KBM-7 (cell line): ENCODE data around the gene KRTAP4-9.
"Not testable (repeated sequence)": the region's sequence is repeated elsewhere in the genome, so short reads cannot be mapped to it uniquely, and the experiment has no call there.

Source experiments
- DNase-seq: peaks from one replicate; pipeline ENCODE4 v3.0.0-alpha.2; 2015
- in situ Hi-C: fragments of 300-500 bp; cut with MboI; formaldehyde crosslinking; loops from 2 replicates; pipeline ENCODE4 v1.14.3; 2020; ENCODE audit warnings: low sequenced_read_pairs, low pct_unique_long_range_greater_than_20kb, mixed read lengths

Gene KRTAP4-9

DNA sequence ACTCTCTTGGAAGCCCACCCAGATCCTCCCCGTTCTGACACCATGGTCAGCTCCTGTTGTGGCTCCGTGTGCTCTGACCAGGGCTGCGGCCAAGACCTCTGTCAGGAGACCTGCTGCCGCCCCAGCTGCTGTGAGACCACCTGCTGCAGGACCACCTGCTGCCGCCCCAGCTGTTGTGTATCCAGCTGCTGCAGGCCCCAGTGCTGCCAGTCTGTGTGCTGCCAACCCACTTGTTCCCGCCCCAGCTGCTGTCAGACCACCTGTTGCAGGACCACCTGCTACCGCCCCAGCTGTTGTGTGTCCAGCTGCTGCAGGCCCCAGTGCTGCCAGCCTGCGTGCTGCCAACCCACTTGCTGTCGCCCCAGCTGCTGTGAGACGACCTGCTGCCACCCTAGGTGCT lies at the start of gene KRTAP4-9:
Gene KRTAP4-9 (plus strand): TSS at position 43 of the 400 bp plus-strand sequence. CDS start 0 bp downstream, at position 43.
- DNase-seq, in situ Hi-C loops: not testable (repeated sequence)

DNA sequence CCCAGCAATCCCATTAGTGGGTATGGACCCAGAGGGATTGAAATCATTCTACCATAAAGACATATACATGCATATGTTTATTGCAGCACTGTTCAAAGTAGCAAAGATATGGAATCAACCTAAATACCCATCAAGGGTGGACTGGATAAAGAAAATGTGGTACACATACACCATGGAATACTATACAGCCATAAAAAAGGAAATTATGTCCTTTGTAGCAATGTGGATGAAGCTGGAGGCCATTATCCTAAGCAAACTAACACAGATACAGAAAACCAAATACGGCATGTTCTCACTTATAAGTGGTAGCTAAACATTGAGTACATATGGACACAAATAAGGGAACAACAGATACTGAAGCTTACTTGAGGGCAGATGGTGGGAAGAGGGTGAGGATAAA lies 47.6 kb upstream of the KRTAP4-9 start:
- no peak for DNase-seq
- in situ Hi-C loops: no loop called here

DNA sequence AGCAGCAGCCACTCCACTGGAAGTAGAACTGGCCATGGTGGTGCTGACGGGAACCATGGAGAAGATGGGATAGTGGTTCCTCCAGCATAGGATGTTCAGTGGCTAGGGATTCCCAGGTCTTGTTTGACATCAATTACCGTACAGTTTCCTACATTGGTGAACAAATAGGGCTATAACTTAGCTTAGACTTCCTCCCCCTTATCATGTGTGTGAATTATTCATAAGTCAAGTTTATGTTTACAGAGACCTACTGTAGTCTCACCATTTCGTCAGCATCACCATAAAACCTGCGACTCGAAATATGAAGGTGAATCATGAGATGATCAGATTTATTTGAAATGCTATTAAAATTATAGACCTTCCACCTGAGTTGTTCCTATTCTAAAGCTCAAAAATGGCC lies 46.4 kb upstream of the KRTAP4-9 start:
- in situ Hi-C loops: no loop called here
- no peak for DNase-seq

DNA sequence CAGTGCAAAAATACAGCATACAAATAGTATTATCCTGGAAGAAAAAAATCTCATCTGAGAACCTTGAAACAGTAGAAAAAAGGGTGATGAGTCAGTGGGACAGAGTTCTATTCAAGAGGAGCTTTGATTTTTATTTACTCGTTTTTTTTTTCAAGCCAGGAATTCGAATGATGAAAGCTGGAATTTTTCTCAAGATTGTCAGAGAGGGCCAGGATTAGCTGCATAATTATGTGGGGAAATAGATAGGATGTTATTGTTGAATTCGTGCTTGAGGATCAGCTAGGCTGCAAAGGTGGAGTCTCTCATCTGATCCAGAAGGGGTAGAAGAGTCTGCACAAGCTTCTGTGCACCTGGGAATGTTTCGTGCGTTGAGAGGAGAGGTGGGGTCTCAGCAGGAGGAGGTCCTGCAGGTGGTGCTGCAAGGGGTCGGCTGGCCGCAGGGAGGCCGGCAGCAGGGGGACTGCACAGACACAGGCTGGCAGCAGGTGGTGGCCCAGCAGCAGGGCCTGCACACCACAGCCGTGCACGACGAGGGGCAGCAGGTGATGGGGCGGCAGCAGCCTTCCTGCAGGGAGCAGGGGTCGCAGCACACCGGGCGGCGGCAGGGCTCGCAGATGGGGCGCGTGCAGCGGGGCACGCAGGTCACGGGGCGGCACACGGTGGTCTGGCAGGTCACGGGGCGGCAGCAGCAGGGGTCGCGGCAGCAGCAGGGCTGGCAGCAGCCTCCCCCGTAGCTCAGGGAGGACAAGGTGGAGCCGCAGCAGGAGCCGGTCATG lies 45.7 kb upstream of the KRTAP4-9 start:
- DNase-seq, in situ Hi-C loops: not testable (repeated sequence)

DNA sequence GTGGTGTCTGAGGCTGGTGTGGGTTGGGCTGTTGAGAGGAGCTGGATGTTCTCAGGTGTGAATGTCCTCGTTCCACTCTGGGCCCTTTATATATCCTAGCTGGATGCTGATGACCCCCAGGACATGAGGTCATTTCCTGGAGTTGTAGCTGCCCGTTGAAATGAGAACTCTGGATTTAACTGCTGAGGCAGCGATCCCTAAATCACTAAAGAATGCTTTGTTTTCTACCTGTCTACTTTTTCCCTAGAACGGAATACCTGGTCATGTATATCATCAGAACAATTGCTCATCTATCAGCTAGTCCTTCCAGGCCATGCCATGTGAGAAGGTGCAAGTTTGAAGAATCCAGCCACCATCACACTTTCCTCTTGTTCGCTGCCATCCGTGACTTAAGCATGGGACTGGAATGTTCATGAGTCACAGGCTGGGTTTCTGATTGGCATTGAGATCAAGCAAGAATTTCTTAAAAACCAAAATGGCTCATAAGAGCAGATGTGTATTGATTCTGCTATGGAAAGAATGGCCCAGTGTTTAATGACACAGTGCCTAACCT lies 45.1 kb upstream of the KRTAP4-9 start, which contains the start of gene KRTAP2-3:
Gene KRTAP2-3 (minus strand): TSS at position 63 of the 553 bp plus-strand sequence. CDS start 64 bp downstream, outside the sequence.
- in situ Hi-C loops: no loop called here
- no peak for DNase-seq

DNA sequence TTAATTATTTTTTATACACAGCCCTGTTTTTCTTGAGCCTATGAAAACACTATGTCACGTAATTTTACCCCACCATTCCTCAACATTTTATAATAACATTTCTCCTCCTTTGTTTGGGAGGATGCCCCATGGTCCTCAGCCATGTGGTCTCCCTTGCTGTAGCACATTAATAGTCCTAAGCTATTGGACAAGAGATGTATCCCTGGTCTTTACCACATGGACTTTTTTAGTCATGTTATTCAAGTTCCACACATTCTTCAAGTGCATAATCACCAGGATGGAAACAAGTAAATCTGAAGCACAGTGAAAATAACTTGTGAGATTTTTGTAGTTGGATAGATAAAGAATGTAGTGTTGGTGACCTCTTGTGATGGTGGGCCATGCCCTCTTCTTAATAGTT lies 43.2 kb upstream of the KRTAP4-9 start:
- DNase-seq: no peak
- in situ Hi-C loops: no loop called here

DNA sequence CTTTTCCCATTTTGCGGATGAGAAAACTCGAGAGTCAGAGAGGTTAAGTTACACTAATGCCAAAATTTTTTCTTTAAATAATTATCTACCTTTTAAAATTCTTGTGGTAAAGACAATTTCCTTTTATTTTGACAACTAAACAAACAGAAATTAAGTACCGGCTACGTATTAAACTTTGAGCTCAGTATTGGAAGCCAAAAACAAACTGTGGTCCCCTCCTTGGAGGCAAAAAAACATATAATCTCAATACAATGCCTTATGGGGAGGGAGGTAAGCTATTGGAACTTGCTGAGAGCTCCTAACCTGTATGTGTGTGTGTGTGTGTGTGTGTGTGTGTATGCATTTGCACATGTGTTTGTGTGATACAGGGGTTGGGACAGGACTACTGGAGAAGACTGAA lies 41.7 kb upstream of the KRTAP4-9 start:
- in situ Hi-C loops: no loop called here
- no peak for DNase-seq

DNA sequence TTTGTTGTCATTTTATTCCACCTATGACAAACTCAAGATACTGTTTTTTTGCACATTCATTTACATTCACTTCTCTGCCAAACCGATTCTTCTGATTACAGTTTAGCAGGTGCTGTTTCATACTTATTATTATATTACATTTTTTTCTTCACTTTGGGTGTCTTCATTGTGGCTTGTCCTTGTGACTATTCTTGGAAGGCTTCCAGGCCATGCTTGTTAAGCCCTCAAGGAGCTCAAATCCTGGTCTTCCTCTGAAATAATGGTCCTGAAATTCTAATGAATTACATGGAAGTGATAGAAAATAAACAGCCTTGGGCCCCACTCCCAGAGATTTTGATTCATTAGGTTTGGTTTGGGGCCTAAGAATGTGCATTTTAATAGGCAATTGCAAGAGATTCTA lies 40.9 kb upstream of the KRTAP4-9 start:
- in situ Hi-C loops: no loop called here

DNA sequence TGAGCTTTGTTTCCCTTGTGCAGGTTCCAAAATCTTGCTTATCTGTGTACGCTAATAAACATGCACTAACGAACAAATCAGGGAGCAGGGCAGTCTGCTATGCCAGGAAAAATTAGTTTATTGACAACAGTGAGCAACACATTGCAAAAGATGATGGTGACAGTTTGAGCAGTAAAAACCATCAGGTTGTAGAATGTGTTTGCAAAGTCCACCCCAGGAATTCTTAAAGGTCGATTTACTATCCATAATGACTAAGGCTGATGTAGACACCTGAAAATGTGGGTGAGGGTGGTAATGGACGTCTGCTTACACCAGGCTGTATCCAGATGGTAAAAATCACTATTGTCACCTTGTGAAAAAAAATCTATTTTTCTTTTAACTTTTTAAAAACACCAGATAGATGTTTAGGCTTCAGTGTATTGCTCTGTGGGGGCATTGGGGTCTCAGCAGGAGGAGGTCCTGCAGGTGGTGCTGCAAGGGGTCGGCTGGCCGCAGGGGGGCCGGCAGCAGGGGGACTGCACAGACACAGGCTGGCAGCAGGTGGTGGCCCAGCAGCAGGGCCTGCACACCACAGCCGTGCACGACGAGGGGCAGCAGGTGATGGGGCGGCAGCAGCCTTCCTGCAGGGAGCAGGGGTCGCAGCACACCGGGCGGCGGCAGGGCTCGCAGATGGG lies 40.0 kb upstream of the KRTAP4-9 start:
- DNase-seq, in situ Hi-C loops: not testable (repeated sequence)

More for the DNA sequence above, 40.9 kb upstream of the KRTAP4-9 start:
- no peak for DNase-seq

DNA sequence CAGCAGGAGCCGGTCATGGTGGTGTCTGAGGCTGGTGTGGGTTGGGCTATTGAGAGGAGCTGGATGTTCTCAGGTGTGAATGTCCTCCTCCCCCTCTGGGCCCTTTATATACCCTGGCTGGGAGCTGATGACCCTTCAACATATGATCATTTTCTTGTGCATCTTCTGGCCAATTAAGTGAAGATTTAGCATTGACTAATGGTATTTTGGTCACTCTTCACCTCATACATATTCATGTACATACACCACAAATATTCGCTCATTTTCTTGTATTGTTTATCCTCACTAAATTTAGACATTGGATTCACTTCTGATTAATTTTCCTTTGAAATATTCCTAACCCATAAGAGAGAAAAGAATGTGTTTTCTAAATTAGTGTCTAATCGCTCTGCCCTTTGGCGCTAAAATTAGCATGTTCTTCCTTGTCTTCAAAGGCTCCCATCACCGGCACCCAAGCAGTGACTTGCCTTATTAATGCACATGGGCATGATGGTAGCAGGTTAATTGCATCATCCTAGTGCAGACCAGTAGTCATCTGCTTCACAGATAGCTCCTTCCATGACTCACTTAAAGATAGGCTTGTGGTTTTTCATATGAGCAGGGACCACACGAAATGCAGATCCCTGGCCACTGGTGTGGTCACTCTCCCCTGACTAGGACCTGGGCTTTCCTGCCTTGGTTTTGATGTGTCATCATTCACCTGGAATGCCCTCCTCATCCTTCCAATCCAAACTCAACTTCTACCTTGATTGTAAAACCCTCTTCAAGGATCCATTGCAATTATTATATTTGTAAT lies 39.2 kb upstream of the KRTAP4-9 start, which contains the start of gene KRTAP2-4:
Gene KRTAP2-4 (minus strand): TSS at position 51 of the 796 bp plus-strand sequence. CDS start 34 bp downstream, at position 17.
- in situ Hi-C loops: no loop called here
- no peak for DNase-seq

DNA sequence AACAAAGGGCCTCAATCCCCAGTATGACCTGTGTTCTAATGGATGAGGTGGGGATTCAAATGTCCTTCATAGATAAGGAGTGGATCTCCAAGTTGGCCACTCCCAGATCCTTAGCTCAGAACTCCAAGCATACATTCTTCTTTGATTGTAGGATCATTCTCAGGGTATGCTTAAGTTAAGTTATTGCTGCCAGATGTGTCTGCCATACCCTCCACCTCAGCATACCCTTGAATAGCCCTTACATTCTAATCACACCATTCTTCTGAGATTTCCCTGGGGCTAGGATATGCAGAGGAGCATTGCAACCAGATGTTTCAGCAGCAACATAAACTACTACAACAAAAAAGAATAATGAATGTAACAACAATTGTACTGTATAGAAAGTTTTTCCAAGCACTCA lies 37.9 kb upstream of the KRTAP4-9 start:
- no peak for DNase-seq
- in situ Hi-C loops: no loop called here

DNA sequence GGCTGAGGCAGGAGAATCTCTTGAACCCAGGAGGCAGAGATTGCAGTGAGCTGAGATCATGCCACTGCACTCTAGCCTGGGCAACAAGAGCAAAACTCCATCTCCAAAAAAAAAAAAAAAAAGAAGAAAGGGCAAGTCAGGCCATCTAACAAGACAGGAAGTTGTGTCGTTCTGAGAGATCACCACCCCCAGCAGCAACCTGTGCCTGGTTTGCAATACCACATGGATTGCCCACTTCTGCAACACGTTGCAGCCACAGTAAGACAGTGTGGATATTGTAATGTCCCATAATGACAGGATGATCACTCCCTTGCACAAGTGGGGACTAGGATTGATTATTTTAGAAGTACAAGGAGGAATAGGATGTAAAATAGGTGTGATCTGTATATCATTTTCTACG lies 36.2 kb upstream of the KRTAP4-9 start:
- peak; percentile 16 for DNase-seq
- in situ Hi-C loops: no loop called here

DNA sequence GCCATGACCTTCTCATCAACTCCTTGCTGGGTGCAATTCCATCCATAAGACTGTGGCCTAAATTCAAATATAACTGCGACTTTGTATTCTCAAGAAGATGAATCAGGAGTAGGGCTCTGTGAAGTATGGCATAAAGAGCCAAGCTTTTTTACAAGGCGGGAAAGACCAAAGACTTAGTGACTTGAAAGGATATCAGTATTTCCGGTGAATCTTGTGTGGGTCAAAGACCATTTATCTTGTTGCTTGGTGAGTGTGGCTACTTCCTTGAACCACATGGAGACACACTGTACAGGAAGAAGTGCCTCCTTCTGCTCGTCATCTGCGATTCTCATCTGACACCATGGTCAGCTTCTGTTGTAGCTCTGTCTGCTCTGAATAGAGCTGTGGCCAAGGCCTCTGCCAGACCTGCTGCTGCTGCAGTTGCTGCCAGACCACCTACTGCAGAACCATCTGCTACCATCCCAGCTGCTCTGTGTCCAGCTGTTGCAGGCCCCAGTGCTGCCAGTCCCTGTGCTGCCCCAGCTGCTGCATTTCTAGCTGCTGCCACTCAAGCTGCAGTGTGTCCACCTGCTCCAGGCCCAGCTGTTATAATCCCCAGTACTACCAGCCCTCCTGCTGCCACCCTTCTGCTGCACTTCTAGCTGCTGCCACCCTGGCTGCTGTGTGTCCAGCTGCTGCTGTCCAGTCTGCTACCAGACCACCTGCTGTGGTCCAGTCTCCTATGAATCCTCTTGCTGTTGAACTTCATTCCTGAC lies 33.4 kb upstream of the KRTAP4-9 start:
- no peak for DNase-seq
- in situ Hi-C loops: no loop called here

DNA sequence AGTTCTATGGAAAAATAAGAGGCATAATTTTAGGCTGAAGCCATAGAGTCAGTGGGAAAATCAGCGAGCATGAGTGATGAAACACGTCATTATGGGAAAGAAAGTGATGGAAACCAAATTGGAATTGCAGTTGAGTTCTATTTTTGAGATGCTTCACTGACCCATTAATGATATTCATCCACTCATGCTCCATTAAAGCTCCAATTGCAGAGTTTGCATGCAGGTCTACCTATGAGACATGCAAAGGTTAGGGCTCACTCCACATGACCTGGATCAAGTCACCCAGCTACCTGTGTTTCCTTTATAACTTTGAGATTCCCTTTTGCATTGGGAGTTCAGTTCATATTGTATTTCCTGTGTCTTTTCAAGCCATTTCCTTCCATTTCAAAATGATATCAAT lies 31.5 kb upstream of the KRTAP4-9 start:
- in situ Hi-C loops: no loop called here
- no peak for DNase-seq

DNA sequence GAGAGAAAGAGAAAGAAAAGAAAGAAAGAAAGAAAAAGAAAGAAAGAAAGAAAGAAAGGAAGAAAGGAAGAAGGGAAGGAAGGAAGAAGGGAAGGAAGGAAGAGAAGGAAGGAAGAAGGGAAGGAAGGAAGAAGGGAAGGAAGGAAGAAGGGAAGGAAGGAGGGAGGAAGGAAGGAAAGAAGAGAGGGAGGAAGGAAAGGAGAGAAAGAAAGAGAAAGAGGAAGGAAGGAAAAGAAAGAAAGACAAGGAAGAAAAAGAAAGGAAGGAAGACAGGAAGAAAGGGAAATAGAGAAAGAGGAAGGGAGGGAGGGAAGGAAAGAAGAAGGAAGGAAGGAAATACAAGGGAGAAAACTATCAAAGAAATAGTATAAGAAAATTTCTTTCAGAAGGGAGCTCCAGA lies 28.4 kb upstream of the KRTAP4-9 start:
- in situ Hi-C loops: no loop called here
- no peak for DNase-seq

DNA sequence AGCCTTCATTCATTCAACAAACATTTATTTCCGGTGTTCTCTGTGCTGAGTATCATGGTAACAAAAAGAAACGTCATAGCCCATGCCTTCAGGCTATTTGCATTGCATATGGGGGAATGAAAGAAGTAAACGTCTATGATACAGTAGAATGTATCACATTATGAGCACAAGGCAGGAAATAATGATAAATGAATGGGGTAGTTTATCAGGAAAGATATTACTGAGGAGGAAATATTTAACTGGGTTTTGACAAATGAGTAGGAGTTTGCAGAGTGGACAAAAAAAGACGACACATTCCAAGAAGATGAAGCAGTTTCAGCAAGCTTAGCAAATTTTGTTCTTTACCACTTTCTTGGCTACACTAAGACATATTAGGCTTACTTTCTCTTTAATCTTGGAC lies 22.6 kb upstream of the KRTAP4-9 start:
- in situ Hi-C loops: no loop called here
- no peak for DNase-seq

DNA sequence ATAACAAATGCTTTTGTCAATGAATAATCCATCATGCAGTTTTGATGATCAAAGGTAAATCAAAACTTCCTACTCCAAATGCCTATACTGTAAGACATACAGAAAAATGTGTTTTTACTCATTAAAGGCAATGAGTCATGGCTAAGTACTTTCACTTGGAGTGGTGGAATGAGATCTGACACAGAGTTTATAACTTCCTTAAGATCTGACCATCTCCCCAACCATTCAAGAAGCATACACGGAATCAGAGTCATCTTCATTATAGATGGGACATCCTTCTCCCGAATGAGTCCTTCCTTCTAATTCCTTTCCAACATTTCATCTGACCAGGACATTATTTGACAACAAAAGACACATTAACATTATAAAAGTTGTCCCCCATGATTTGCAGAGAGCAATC lies 21.8 kb upstream of the KRTAP4-9 start:
- in situ Hi-C loops: not testable (repeated sequence)

DNA sequence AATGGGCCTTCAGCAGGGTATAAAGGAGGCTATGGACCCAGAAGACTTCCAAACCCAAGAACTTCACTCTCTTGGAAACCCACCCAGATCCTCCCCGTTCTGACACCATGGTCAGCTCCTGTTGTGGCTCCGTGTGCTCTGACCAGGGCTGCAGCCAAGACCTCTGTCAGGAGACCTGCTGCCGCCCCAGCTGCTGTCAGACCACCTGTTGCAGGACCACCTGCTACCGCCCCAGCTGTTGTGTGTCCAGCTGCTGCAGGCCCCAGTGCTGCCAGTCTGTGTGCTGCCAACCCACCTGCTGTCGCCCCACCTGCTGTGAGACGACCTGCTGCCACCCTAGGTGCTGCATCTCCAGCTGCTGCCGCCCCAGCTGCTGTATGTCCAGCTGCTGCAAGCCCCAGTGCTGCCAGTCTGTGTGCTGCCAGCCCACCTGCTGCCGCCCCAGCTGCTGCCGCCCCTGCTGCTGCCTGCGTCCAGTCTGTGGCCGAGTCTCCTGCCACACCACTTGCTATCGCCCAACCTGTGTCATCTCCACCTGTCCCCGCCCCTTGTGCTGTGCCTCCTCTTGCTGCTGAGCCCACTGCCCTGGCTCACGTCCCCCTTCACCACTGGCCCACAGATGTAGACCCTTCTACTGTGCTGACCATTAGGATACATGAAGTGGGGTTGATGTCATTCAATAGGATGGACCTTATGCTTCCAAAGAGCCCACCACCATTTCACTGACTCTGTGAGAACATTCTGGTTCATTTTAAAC lies 20.9 kb upstream of the KRTAP4-9 start, which contains the start of gene KRTAP4-7:
Gene KRTAP4-7 (plus strand): TSS at position 51 of the 757 bp plus-strand sequence. CDS start 57 bp downstream, at position 108.
- in situ Hi-C loops, DNase-seq: not testable (repeated sequence)

More for the DNA sequence above, 21.8 kb upstream of the KRTAP4-9 start:
- not testable (repeated sequence) for DNase-seq
